H9 (cell line): Measurements from ENCODE around the gene NAPEPLD. TPM values are rescaled to one million over a fixed set of nuclear protein-coding genes. Genes with fewer than 3 reads are reported as not detected.

Experiments
- DNase-seq: peaks from one replicate; pipeline ENCODE4 v3.0.0-alpha.2; 2017
- H2AFZ ChIP-seq: one replicate; pipeline ENCODE4 v1.6.1; 2013; ENCODE audit warnings: mild to moderate bottlenecking, low read length, control low read depth, moderate library complexity
- H2AK5ac ChIP-seq: 2 replicates; pipeline ENCODE4 v1.6.1; 2013; ENCODE audit warnings: low read length, control low read depth, mixed read lengths; ENCODE audit not compliant: insufficient read length
- H2BK120ac ChIP-seq: one replicate; pipeline ENCODE4 v1.6.1; 2013; ENCODE audit warnings: low read depth, mild to moderate bottlenecking, low read length, control low read depth, inconsistent platforms; ENCODE audit not compliant: poor library complexity, severe bottlenecking
- H2BK12ac ChIP-seq: 2 replicates; pipeline ENCODE4 v1.6.1; 2013; ENCODE audit warnings: low read length, control low read depth, mixed read lengths, low read depth; ENCODE audit not compliant: insufficient read length
- H2BK15ac ChIP-seq: 2 replicates; pipeline ENCODE4 v1.6.1; 2013; ENCODE audit warnings: low read depth, low read length, control low read depth
- H2BK20ac ChIP-seq: one replicate; pipeline ENCODE4 v1.6.1; 2013; ENCODE audit warnings: low read depth, mild to moderate bottlenecking, low read length, control low read depth, inconsistent platforms; ENCODE audit not compliant: poor library complexity, severe bottlenecking
- H2BK5ac ChIP-seq: 2 replicates; pipeline ENCODE4 v1.6.1; 2013; ENCODE audit warnings: low read length, control low read depth, mixed read lengths; ENCODE audit not compliant: insufficient read length
- H3K14ac ChIP-seq: 2 replicates; pipeline ENCODE4 v1.6.1; 2013; ENCODE audit warnings: low read length, control low read depth; ENCODE audit not compliant: insufficient read depth
- H3K18ac ChIP-seq: 2 replicates; pipeline ENCODE4 v1.6.1; 2013; ENCODE audit warnings: low read depth, mild to moderate bottlenecking, mixed read lengths, low read length, control low read depth; ENCODE audit not compliant: insufficient read length
- H3K23ac ChIP-seq: 2 replicates; pipeline ENCODE4 v1.6.1; 2013; ENCODE audit warnings: low read length, control low read depth, mixed read lengths, low read depth; ENCODE audit not compliant: insufficient read length
- H3K23me2 ChIP-seq: 2 replicates; pipeline ENCODE4 v1.6.1; 2013; ENCODE audit warnings: low read depth, mild to moderate bottlenecking, mixed read lengths, low read length, control low read depth; ENCODE audit not compliant: insufficient read length, poor library complexity, severe bottlenecking
- H3K27ac ChIP-seq: 2 replicates; pipeline ENCODE4 v1.5.1; 2013; ENCODE audit warnings: low read length, control low read depth, mixed read lengths, low read depth; ENCODE audit not compliant: insufficient read length
- H3K27me3 ChIP-seq: 2 replicates; pipeline ENCODE4 v1.6.1; 2013; ENCODE audit warnings: low read length, control low read depth, inconsistent platforms; ENCODE audit not compliant: insufficient read depth
- H3K4ac ChIP-seq: 2 replicates; pipeline ENCODE4 v1.6.1; 2013; ENCODE audit warnings: low read depth, mild to moderate bottlenecking, control low read depth, inconsistent platforms, low read length, moderate library complexity
- H3K4me1 ChIP-seq: 2 replicates; pipeline ENCODE4 v1.6.1; 2013; ENCODE audit warnings: low read length, control low read depth, inconsistent platforms; ENCODE audit not compliant: insufficient read depth
- H3K4me2 ChIP-seq: 2 replicates; pipeline ENCODE4 v1.6.1; 2013; ENCODE audit warnings: low read length, control low read depth, mixed read lengths; ENCODE audit not compliant: insufficient read length, insufficient read depth
- H3K56ac ChIP-seq: 2 replicates; pipeline ENCODE4 v1.6.1; 2013; ENCODE audit warnings: low read depth, mild to moderate bottlenecking, mixed read lengths, low read length, control low read depth; ENCODE audit not compliant: insufficient read length
- H3K79me1 ChIP-seq: 2 replicates; pipeline ENCODE4 v1.6.1; 2013; ENCODE audit warnings: low read depth, mild to moderate bottlenecking, moderate library complexity, low read length, control low read depth, inconsistent platforms; ENCODE audit not compliant: insufficient read depth, poor library complexity, severe bottlenecking
- H3K79me2 ChIP-seq: 2 replicates; pipeline ENCODE4 v1.6.1; 2013; ENCODE audit warnings: low read length, control low read depth, inconsistent platforms; ENCODE audit not compliant: insufficient read depth
- H3K9ac ChIP-seq: 2 replicates; pipeline ENCODE4 v1.6.1; 2013; ENCODE audit warnings: low read length, control low read depth, mixed read lengths; ENCODE audit not compliant: insufficient read length; ENCODE audit errors: extremely low read depth
- H3K9me3 ChIP-seq: one replicate; pipeline ENCODE4 v1.6.1; 2013; ENCODE audit warnings: low read depth, low read length, inconsistent platforms; ENCODE audit not compliant: control insufficient read depth
- H3T11ph ChIP-seq: one replicate; pipeline ENCODE4 v1.6.1; 2013; ENCODE audit warnings: mild to moderate bottlenecking, low read length, control low read depth, inconsistent platforms
- H4K20me1 ChIP-seq: one replicate; pipeline ENCODE4 v1.6.1; 2013; ENCODE audit not compliant: control insufficient read depth, insufficient read length, insufficient read depth
- H4K5ac ChIP-seq: 2 replicates; pipeline ENCODE4 v1.6.1; 2013; ENCODE audit warnings: low read depth, mild to moderate bottlenecking, mixed read lengths, low read length, control low read depth; ENCODE audit not compliant: insufficient read length
- H4K8ac ChIP-seq: replicated peaks from 2 replicates; pipeline ENCODE4 v1.6.1; 2013; ENCODE audit warnings: low read length, control low read depth, mixed read lengths, low read depth; ENCODE audit not compliant: insufficient read length
- H4K91ac ChIP-seq: 2 replicates; pipeline ENCODE4 v1.6.1; 2013; ENCODE audit warnings: low read depth, mild to moderate bottlenecking, moderate library complexity, mixed read lengths, low read length, control low read depth; ENCODE audit not compliant: insufficient read length
- H3K27ac Mint-ChIP-seq, 3 experiments: 2 replicates in 2 of 3; 3 replicates in 1 of 3; pipeline ENCODE4 v1.8.0; 2020 to 2021; ENCODE audit warnings: mixed read lengths in 3 of 3, mild to moderate bottlenecking in 1 of 3, moderate library complexity in 1 of 3
- H3K27me3 Mint-ChIP-seq: 2 replicates; pipeline ENCODE4 v1.8.0; 2021; ENCODE audit warnings: low read depth, mild to moderate bottlenecking, moderate library complexity, mixed read lengths
- H3K36me3 Mint-ChIP-seq, 3 experiments: 2 replicates in 2 of 3; 3 replicates in 1 of 3; pipeline ENCODE4 v1.8.0; 2020 to 2021; ENCODE audit warnings: low read depth in 3 of 3, mixed read lengths in 3 of 3; ENCODE audit not compliant: insufficient read depth in 1 of 3
- H3K4me1 Mint-ChIP-seq, 2 experiments: 2 replicates each; pipeline ENCODE4 v1.8.0; 2020; ENCODE audit warnings: mixed read lengths in 2 of 2
- H3K4me3 Mint-ChIP-seq, 2 experiments: 2 replicates in 1 of 2; 3 replicates in 1 of 2; pipeline ENCODE4 v1.8.0; 2020 to 2021; ENCODE audit warnings: mild to moderate bottlenecking in 2 of 2, mixed read lengths in 2 of 2, moderate library complexity in 1 of 2
- H3K9me3 Mint-ChIP-seq, 2 experiments: 2 replicates in 1 of 2; 3 replicates in 1 of 2; pipeline ENCODE4 v1.8.0; 2020; ENCODE audit warnings: mild to moderate bottlenecking in 2 of 2, mixed read lengths in 2 of 2, moderate library complexity in 1 of 2
- CTCF ChIP-seq: fragments of 200-600 bp; sonication (generic); conservative IDR thresholded peaks from 3 replicates; pipeline ENCODE4 v1.8.0; 2021; ENCODE audit warnings: antibody characterized with exemption, mild to moderate bottlenecking
- WGBS: extraction: QIAGEN DNeasy Blood & Tissue Kit; methylation state at CpG from one replicate; pipeline ENCODE4 v1.1.7; 2013; ENCODE audit warnings: missing lambda C conversion rate, low lambda C conversion rate, mixed read lengths; ENCODE audit not compliant: insufficient read length; ENCODE audit errors: extremely low coverage; 5-methylcytosine and 5-hydroxymethylcytosine counted together
- total RNA-seq: library from RNA; stranded (reverse); gene quantifications from 2 replicates; pipeline ENCODE4 v1.2.1, GENCODE V29; 2021

The NAPEPLD gene
- total RNA-seq, 1 experiment from 2014 or later: 9.3 TPM

- WGBS: no CpG with 5 or more reads among the region's 8 CpGs
- Histone ChIP-seq H4K20me1 (no peaks in the 10 kb centered on the region), H2AFZ (no peak overlapping the region), H4K8ac (no peak overlapping the region), H3K27ac (no peak overlapping the region), H3K4ac (no peak overlapping the region), H2BK12ac (no peak overlapping the region), H3K79me1 (no peaks in the 10 kb centered on the region), H3K4me2 (no peak overlapping the region), H2BK15ac (no peak overlapping the region), H3K23ac (no peak overlapping the region), H3K14ac (no peak overlapping the region), H3K18ac (no peak overlapping the region), H3K9ac (no peak overlapping the region), H2BK20ac (no peak overlapping the region), H2AK5ac (no peak overlapping the region), H4K91ac (no peak overlapping the region), H3T11ph (no peak overlapping the region), H3K23me2 (no peaks in the 10 kb centered on the region), H3K79me2 (peaks cover 6% of the 10 kb centered on the region; the same call in 1 of the 2 replicates), H3K27me3 (no peaks in the 10 kb centered on the region), H2BK5ac (no peak overlapping the region), H3K9me3 (no peaks in the 10 kb centered on the region), H3K4me1 (no peaks in the 10 kb centered on the region; the same call in 1 of the 2 replicates), H2BK120ac (no peak overlapping the region), H4K5ac (no peak overlapping the region), H3K56ac (no peak overlapping the region)
- H3K27ac Mint-ChIP-seq: peak overlapping the region in 2 of 3 experiments; percentile 55 to 89; a peak in 4 of 7 replicates
- TF ChIP-seq CTCF: no peak
- DNase-seq: no peak
- no peaks in the 10 kb centered on the region for H3K9me3 Mint-ChIP-seq
- H3K4me3 Mint-ChIP-seq: no peak overlapping the region
- no peaks in the 10 kb centered on the region for H3K27me3 Mint-ChIP-seq
- H3K36me3 Mint-ChIP-seq: peaks cover 6 to 9% (median 7%) of the 10 kb centered on the region in 3 experiments; a peak in 6 of 7 replicates
- H3K4me1 Mint-ChIP-seq: peaks cover 18 to 20% of the 10 kb centered on the region in 2 experiments
These were observed 7.0 kb downstream of the NAPEPLD start for GRCh38 chr7:103141753-103142404.
